ENCODE results near the gene SSU72. TPM values are rescaled to one million over a fixed set of nuclear protein-coding genes. Genes with fewer than 3 reads are reported as not detected.
"Not testable (repeated sequence)": the region's sequence is repeated elsewhere in the genome, so short reads cannot be mapped to it uniquely, and the experiment has no call there.

SSU72 gene
- total RNA-seq, 1 experiment from 2014 or later, result 96.2 TPM

GRCh38 chr1:1514376-1514775 is 60.3 kb downstream of the SSU72 start:
- H3K4me3 ChIP-seq (ENCODE audit: low read depth, low read length); BruUV-seq (replicated peaks); H3K27me3 ChIP-seq (replicated peaks; ENCODE audit: control insufficient read depth, insufficient read depth, low read length); H3K27ac Mint-ChIP-seq (ENCODE audit: unreplicated experiment); POLR2A ChIA-PET; CTCF ChIA-PET; DNase-seq; H3K4me3 Mint-ChIP-seq (ENCODE audit: unreplicated experiment); H3K27me3 Mint-ChIP-seq (ENCODE audit: insufficient read depth, unreplicated experiment); H3K4me1 Mint-ChIP-seq (ENCODE audit: low read depth, unreplicated experiment); H3K4me1 ChIP-seq; H3K36me3 ChIP-seq (ENCODE audit: control insufficient read depth, insufficient read depth, low read length); intact Hi-C loops (cut with micrococcal nuclease; ENCODE audit: unreplicated experiment); H3K9me3 ChIP-seq; H3K9me3 Mint-ChIP-seq (ENCODE audit: unreplicated experiment): not testable (repeated sequence)
- peaks cover 26% of the 10 kb centered on the region for H3K36me3 Mint-ChIP-seq (ENCODE audit: insufficient read depth, unreplicated experiment)

- DNase-seq; BruUV-seq (replicated peaks); H3K4me1 Mint-ChIP-seq (ENCODE audit: low read depth, unreplicated experiment); POLR2A ChIA-PET; H3K4me1 ChIP-seq; H3K9me3 Mint-ChIP-seq (ENCODE audit: unreplicated experiment); intact Hi-C loops (cut with micrococcal nuclease; ENCODE audit: unreplicated experiment); H3K4me3 ChIP-seq (ENCODE audit: low read depth, low read length); CTCF ChIA-PET; H3K9me3 ChIP-seq; H3K36me3 ChIP-seq (ENCODE audit: control insufficient read depth, insufficient read depth, low read length); H3K27me3 ChIP-seq (replicated peaks; ENCODE audit: control insufficient read depth, insufficient read depth, low read length); H3K27me3 Mint-ChIP-seq (ENCODE audit: insufficient read depth, unreplicated experiment): not testable (repeated sequence)
- peak overlapping the region; percentile 69 for H3K27ac Mint-ChIP-seq (ENCODE audit: unreplicated experiment)
- H3K4me3 Mint-ChIP-seq (ENCODE audit: unreplicated experiment), result peak overlapping the region; percentile 69
- H3K36me3 Mint-ChIP-seq (ENCODE audit: insufficient read depth, unreplicated experiment), result peaks cover 23% of the 10 kb centered on the region
These were observed 61.0 kb downstream of the SSU72 start for GRCh38 chr1:1513675-1514074.

- intact Hi-C loops (cut with micrococcal nuclease; ENCODE audit: unreplicated experiment); CTCF ChIA-PET; H3K27me3 Mint-ChIP-seq (ENCODE audit: insufficient read depth, unreplicated experiment); H3K36me3 ChIP-seq (ENCODE audit: control insufficient read depth, insufficient read depth, low read length); H3K27me3 ChIP-seq (replicated peaks; ENCODE audit: control insufficient read depth, insufficient read depth, low read length); H3K4me1 Mint-ChIP-seq (ENCODE audit: low read depth, unreplicated experiment); H3K9me3 ChIP-seq; BruUV-seq (replicated peaks); H3K9me3 Mint-ChIP-seq (ENCODE audit: unreplicated experiment); POLR2A ChIA-PET; H3K4me1 ChIP-seq: not testable (repeated sequence)
- peak overlapping the region; percentile 88 for H3K4me3 ChIP-seq (ENCODE audit: low read depth, low read length)
- H3K36me3 Mint-ChIP-seq (ENCODE audit: insufficient read depth, unreplicated experiment), result peaks cover 14% of the 10 kb centered on the region
- peak overlapping the region; percentile 96 for H3K4me3 Mint-ChIP-seq (ENCODE audit: unreplicated experiment)
- DNase-seq, result peak in 1 of 2 experiments; percentile 15
- H3K27ac Mint-ChIP-seq (ENCODE audit: unreplicated experiment), result peak overlapping the region; percentile 59
These were observed 62.2 kb downstream of the SSU72 start for GRCh38 chr1:1512425-1512824.

- ChIA-PET POLR2A (no interaction called here), CTCF (interaction anchor here (0.6 kb wide), 1 partner anchor 260 kb away, joined by 3 read pairs; no protein-coding TSS in a partner anchor)
- Mint-ChIP-seq H3K9me3 (ENCODE audit: unreplicated experiment) (no peaks in the 10 kb centered on the region), H3K27ac (ENCODE audit: unreplicated experiment) (peak within 1 kb of the TSS; percentile 99), H3K27me3 (ENCODE audit: insufficient read depth, unreplicated experiment) (no peaks in the 10 kb centered on the region), H3K4me1 (ENCODE audit: low read depth, unreplicated experiment) (no peaks in the 10 kb centered on the region), H3K4me3 (ENCODE audit: unreplicated experiment) (peak within 1 kb of the TSS; percentile 96), H3K36me3 (ENCODE audit: insufficient read depth, unreplicated experiment) (peaks cover 14% of the 10 kb centered on the region)
- no TSS peak for BruUV-seq (replicated peaks)
- Histone ChIP-seq H3K4me3 (ENCODE audit: low read depth, low read length) (peak within 1 kb of the TSS; percentile 88), H3K27me3 (replicated peaks; ENCODE audit: control insufficient read depth, insufficient read depth, low read length) (no peaks in the 10 kb centered on the region), H3K4me1 (no peaks in the 10 kb centered on the region), H3K36me3 (ENCODE audit: control insufficient read depth, insufficient read depth, low read length) (no peaks in the 10 kb centered on the region), H3K9me3 (no peaks in the 10 kb centered on the region)
- DNase-seq, result peak; percentile 95
- intact Hi-C loops (cut with micrococcal nuclease; ENCODE audit: unreplicated experiment), result no loop called here
- TF ChIP-seq CTCF (IDR thresholded peaks at IDR 0.05; ENCODE audit: insufficient read depth in 1 of 2, low read depth in 1 of 2, low read length in 1 of 2, severe bottlenecking in 1 of 2, unreplicated experiment in 1 of 2), result no peak
These were observed 63.0 kb downstream of the SSU72 start, which contains the start of gene ATAD3A for GRCh38 chr1:1511533-1512285. Gene ATAD3A (plus strand): TSS chr1:1512162. CDS start chr1:1512269, 107 bp downstream.

Data from Caco-2 (cell line).